Common myeloid progenitor, CD34-positive (primary cell): ENCODE data around the gene MLF2.

Experiments
- CTCF ChIA-PET: fragments of 350-600 bp; sonication (Branson Sonifier 250); formaldehyde crosslinking; loops from one replicate; lab custom pipeline; 2021; ENCODE audit warnings: antibody characterized with exemption; lab: Charles Lee
- POLR2A ChIA-PET: fragments of 350-600 bp; sonication (Branson Sonifier 250); formaldehyde crosslinking; loops from one replicate; lab custom pipeline; 2021; ENCODE audit warnings: antibody characterized with exemption; lab: Charles Lee
- DNase-seq, 3 donors: peaks; one replicate each; pipeline versions ENCODE4 v3.0.0 to v3.0.0-alpha.2; 2013
- H3K27ac ChIP-seq, 2 experiments: 1 replicate in 1 of 2; 2 replicates in 1 of 2; pipeline ENCODE4 v1.7.0; 2013; ENCODE audit warnings: inconsistent platforms in 2 of 2, low read length in 2 of 2, mild to moderate bottlenecking in 2 of 2, low read depth in 1 of 2, moderate library complexity in 1 of 2; ENCODE audit not compliant: severe bottlenecking in 2 of 2, insufficient read depth in 1 of 2, poor library complexity in 1 of 2
- H3K27me3 ChIP-seq, 5 experiments: replicated peaks in 2 of 5; 1 replicate in 3 of 5; 2 replicates in 2 of 5; pipeline versions ENCODE4 v1.6.1 to v1.7.0; 2013; ENCODE audit warnings: low read length in 4 of 5, mild to moderate bottlenecking in 2 of 5, moderate library complexity in 2 of 5, inconsistent platforms in 1 of 5; ENCODE audit not compliant: insufficient read depth in 5 of 5, control insufficient read depth in 4 of 5
- H3K36me3 ChIP-seq, 4 experiments: 1 replicate in 2 of 4; 2 replicates in 2 of 4; pipeline versions ENCODE4 v1.6.1 to v1.7.0; 2013; ENCODE audit warnings: low read length in 3 of 4, control low read depth in 1 of 4, mild to moderate bottlenecking in 1 of 4; ENCODE audit not compliant: control insufficient read depth in 4 of 4, insufficient read depth in 4 of 4
- H3K4me1 ChIP-seq, 4 experiments: 1 replicate in 3 of 4; 2 replicates in 1 of 4; pipeline versions ENCODE4 v1.6.1 to v1.7.1; 2013; ENCODE audit warnings: low read length in 3 of 4, mild to moderate bottlenecking in 3 of 4, control low read depth in 1 of 4, inconsistent platforms in 1 of 4, moderate library complexity in 1 of 4; ENCODE audit not compliant: control insufficient read depth in 4 of 4, insufficient read depth in 4 of 4; ENCODE audit errors: control extremely low read depth in 1 of 4
- H3K4me3 ChIP-seq, 7 experiments: 1 replicate in 4 of 7; 2 replicates in 3 of 7; pipeline versions ENCODE4 v1.5.1 to v1.7.0; 2013; ENCODE audit warnings: mild to moderate bottlenecking in 7 of 7, low read length in 6 of 7, moderate library complexity in 6 of 7, inconsistent platforms in 2 of 7, low read depth in 2 of 7, control low read depth in 1 of 7; ENCODE audit not compliant: insufficient read depth in 4 of 7, control insufficient read depth in 1 of 7; ENCODE audit errors: extremely low read depth in 1 of 7
- H3K9me3 ChIP-seq, 5 experiments: 1 replicate in 4 of 5; 2 replicates in 1 of 5; pipeline versions ENCODE4 v1.6.1 to v1.7.1; 2013; ENCODE audit warnings: low read length in 4 of 5, mild to moderate bottlenecking in 2 of 5, inconsistent platforms in 1 of 5, low read depth in 1 of 5, moderate library complexity in 1 of 5; ENCODE audit not compliant: control insufficient read depth in 4 of 5, insufficient read depth in 2 of 5; ENCODE audit errors: control extremely low read depth in 1 of 5
- WGBS: methylation state at CpG from one replicate; pipeline ENCODE4 v1.1.5; 2013; ENCODE audit not compliant: insufficient coverage; 5-methylcytosine and 5-hydroxymethylcytosine counted together

MLF2 gene

DNA sequence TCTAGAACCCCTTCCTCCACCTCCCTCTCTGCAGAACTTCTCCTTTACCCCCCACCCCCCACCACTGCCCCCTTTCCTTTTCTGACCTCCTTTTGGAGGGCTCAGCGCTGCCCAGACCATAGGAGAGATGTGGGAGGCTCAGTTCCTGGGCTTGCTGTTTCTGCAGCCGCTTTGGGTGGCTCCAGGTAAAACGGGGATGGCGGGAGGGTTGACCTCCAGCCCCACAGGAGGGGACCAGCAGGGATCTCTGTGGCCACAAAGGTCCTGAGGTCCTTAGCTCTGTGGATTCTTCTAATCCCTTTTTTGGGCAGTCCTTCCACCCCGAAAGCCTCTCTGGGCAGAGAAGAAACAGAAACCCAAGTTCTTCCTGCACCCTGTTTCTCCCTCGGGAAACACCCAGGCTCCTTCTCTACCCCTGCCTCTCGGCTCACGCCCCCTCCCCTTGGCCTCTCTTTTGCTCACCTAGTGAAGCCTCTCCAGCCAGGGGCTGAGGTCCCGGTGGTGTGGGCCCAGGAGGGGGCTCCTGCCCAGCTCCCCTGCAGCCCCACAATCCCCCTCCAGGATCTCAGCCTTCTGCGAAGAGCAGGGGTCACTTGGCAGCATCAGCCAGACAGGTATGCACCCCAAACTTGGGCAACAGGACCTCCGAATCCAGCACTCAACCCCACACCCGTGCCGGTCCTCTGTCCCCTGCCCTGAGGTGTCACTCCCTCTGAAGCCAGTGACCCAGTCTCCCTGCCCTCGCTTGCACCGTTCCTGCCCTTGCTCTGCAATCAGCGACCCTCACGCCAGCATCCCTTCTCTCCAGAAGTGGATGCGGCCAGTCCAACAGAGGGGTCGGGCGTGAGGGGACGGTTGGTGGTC lies 20.0 kb upstream of the MLF2 start:
- peaks cover 0 to 36% (median 5%) of the 10 kb centered on the region in 4 experiments for H3K36me3 ChIP-seq
- peaks cover 0 to 70% (median 46%) of the 10 kb centered on the region in 4 experiments for H3K4me1 ChIP-seq
- no peak overlapping the region for H3K27ac ChIP-seq
- H3K9me3 ChIP-seq: no peaks in the 10 kb centered on the region
- peak overlapping the region in 5 of 7 experiments; percentile 29 to 81 (median 59) for H3K4me3 ChIP-seq
- peaks cover 0 to 15% (median 0%) of the 10 kb centered on the region in 5 experiments for H3K27me3 ChIP-seq
- 64% methylated on average over 20 of the region's 21 CpGs for WGBS
- no peak for DNase-seq
- ChIA-PET POLR2A (interaction anchor here (0.6 to 1.5 kb wide), 2 partner anchors 9 to 20 kb away, joined by 3 to 5 read pairs; no protein-coding TSS in a partner anchor), CTCF (interaction anchor here (1.0 to 15.2 kb wide), 5 partner anchors 10 to 62 kb away, joined by 3 to 237 read pairs (median 3); partner anchors contain the start of gene MLF2)

DNA sequence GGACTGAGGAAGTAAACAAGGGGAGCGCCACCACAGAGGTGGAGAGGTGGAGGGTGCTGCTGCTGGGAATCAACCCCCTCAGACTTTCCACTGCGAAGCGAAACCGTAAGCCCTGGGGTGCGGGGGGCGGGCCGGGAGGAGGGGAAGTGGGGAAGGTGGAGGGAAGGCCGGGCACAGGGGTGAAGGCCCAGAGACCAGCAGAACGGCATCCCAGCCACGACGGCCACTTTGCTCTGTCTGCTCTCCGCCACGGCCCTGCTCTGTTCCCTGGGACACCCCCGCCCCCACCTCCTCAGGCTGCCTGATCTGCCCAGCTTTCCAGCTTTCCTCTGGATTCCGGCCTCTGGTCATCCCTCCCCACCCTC lies 19.4 kb upstream of the MLF2 start, which contains the start of gene LAG3:
Gene LAG3 (plus strand): TSS at position 190 of the 365 bp plus-strand sequence. CDS start 333 bp downstream, outside the sequence.
- peaks cover 0 to 16% (median 0%) of the 10 kb centered on the region in 5 experiments for H3K27me3 ChIP-seq
- POLR2A ChIA-PET: interaction anchor here (1.5 kb wide), 1 partner anchor 20 kb away, joined by 5 read pairs; no protein-coding TSS in a partner anchor
- H3K4me1 ChIP-seq: peaks cover 0 to 76% (median 49%) of the 10 kb centered on the region in 4 experiments
- peaks cover 0 to 34% (median 5%) of the 10 kb centered on the region in 4 experiments for H3K36me3 ChIP-seq
- DNase-seq: peak in 2 of 3 donors; percentile 52 to 56
- H3K27ac ChIP-seq: no peak within 1 kb of the TSS
- CTCF ChIA-PET: interaction anchor here (0.9 to 15.2 kb wide), 9 partner anchors 8 to 62 kb away, joined by 3 to 237 read pairs (median 3); partner anchors contain the start of gene MLF2
- H3K9me3 ChIP-seq: no peaks in the 10 kb centered on the region
- WGBS: 8% methylated on average over 13 of the region's 15 CpGs
- peak within 1 kb of the TSS in 5 of 7 experiments; percentile 29 to 81 (median 59) for H3K4me3 ChIP-seq

DNA sequence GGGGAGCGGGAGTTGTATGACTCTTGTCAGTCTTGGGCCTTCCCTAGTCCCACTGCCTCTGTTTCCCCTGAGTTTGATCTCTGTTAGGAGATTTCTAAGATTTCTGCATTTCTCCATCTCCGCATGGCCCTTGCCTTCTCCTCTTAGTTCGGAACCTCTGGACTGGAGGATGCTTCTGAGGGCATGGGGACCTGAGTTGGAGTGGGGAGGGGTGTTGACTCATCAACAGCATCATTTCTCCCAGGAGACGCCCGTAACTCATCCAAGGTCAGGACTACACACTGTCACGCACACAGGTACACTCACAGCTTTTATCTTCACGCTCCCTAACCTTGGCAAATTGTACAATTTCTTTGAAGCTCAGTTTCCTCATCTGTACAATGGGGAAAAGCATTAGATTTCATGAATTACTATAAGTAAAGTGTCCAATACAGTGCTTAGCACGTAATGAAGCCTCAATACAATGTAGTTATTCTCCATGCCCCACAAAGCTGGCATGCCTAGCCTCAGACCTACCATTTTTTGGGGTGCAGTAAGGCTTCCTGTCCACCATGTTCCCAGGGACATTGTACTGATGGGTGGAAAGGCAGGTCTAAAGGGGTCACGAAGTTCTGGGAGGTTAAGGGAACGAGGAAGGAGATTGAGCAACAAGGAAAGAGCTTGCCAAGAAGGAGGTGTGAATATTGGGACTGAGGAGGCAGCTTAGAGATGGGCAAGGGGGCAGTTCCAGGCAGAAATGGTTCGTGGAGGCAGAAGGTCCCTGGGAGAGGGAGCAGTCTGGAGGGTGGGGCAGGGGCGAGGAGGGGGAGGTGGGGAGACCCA lies 18.8 kb upstream of the MLF2 start:
- H3K36me3 ChIP-seq: peaks cover 0 to 28% (median 5%) of the 10 kb centered on the region in 4 experiments
- POLR2A ChIA-PET: interaction anchor here (1.5 kb wide), 1 partner anchor 21 kb away, joined by 5 read pairs; no protein-coding TSS in a partner anchor
- H3K27me3 ChIP-seq: peaks cover 0 to 16% (median 0%) of the 10 kb centered on the region in 5 experiments
- CTCF ChIA-PET: interaction anchor here (0.6 to 15.2 kb wide), 16 partner anchors 9 to 151 kb away, joined by 3 to 237 read pairs (median 4); partner anchors contain the start of genes MLF2 and P3H3
- DNase-seq: no peak
- peak overlapping the region in 2 of 7 experiments; percentile 5 to 81 for H3K4me3 ChIP-seq
- WGBS: 64% methylated on average over 6 of the region's 12 CpGs
- no peaks in the 10 kb centered on the region for H3K9me3 ChIP-seq
- H3K27ac ChIP-seq: no peak overlapping the region
- peaks cover 0 to 78% (median 53%) of the 10 kb centered on the region in 4 experiments for H3K4me1 ChIP-seq

DNA sequence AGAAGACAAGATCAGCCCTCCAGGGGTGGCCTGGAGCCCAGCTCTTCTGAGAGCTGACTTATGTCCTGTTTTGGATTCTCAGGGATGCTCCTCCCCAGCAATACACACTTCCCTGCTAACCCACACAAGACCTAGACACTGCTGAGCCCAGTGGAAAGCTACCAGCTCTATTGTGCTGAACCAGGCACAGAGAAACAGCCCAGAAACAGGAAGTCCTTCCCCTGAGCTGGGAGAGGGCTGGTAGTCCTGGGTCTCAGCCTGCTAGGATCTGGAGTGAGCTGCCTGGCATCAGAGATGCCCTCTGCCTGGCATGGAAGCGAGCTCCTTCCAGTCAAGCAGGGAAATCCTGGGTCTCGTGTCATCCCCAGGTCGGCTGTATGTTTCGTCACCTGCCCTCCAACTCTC lies 18.2 kb upstream of the MLF2 start:
- WGBS: 70% methylated on average over 3 of the region's 4 CpGs
- H3K4me1 ChIP-seq: peaks cover 0 to 78% (median 53%) of the 10 kb centered on the region in 4 experiments
- no peaks in the 10 kb centered on the region for H3K9me3 ChIP-seq
- peaks cover 0 to 16% (median 0%) of the 10 kb centered on the region in 5 experiments for H3K27me3 ChIP-seq
- ChIA-PET POLR2A (interaction anchor here (1.5 kb wide), 1 partner anchor 21 kb away, joined by 5 read pairs; no protein-coding TSS in a partner anchor), CTCF (interaction anchor here (0.8 to 15.2 kb wide), 16 partner anchors 7 to 150 kb away, joined by 3 to 237 read pairs (median 4); partner anchors contain the start of genes MLF2 and P3H3)
- DNase-seq: peak in 2 of 3 donors; percentile 42 to 54
- no peak overlapping the region for H3K27ac ChIP-seq
- peaks cover 0 to 22% (median 5%) of the 10 kb centered on the region in 4 experiments for H3K36me3 ChIP-seq
- peak overlapping the region in 1 of 7 experiments; percentile 8 for H3K4me3 ChIP-seq

DNA sequence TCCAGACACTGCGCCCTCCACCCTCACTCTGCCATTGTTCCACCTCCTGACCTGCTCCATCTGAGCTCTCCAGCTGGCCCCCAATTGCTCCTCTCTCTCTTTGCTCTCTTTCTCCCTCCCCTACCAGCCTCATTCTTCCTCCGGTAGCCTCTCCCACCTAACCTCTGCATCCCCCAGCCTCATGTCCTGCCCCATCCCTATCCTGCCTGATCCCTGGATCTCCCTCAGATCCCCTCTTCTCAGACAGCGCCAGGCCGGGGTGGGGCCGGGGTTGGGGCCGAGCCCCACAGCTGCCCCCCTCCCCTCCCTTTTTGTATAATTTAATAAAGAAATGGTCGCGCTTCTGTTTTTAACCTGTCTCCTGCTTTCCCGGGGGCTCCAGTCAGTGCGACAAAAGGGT lies 17.7 kb upstream of the MLF2 start:
- CTCF ChIA-PET: interaction anchor here (0.9 to 15.2 kb wide), 13 partner anchors 8 to 150 kb away, joined by 3 to 237 read pairs (median 4); partner anchors contain the start of genes MLF2 and P3H3
- POLR2A ChIA-PET: no interaction called here
- Histone ChIP-seq H3K9me3 (no peaks in the 10 kb centered on the region), H3K27ac (no peak overlapping the region), H3K4me3 (no peak overlapping the region), H3K27me3 (peaks cover 0 to 17% (median 0%) of the 10 kb centered on the region in 5 experiments), H3K36me3 (peaks cover 0 to 21% (median 5%) of the 10 kb centered on the region in 4 experiments), H3K4me1 (peaks cover 0 to 80% (median 57%) of the 10 kb centered on the region in 4 experiments)
- DNase-seq: no peak
- WGBS: 98% methylated on average over 6 of the region's 10 CpGs

DNA sequence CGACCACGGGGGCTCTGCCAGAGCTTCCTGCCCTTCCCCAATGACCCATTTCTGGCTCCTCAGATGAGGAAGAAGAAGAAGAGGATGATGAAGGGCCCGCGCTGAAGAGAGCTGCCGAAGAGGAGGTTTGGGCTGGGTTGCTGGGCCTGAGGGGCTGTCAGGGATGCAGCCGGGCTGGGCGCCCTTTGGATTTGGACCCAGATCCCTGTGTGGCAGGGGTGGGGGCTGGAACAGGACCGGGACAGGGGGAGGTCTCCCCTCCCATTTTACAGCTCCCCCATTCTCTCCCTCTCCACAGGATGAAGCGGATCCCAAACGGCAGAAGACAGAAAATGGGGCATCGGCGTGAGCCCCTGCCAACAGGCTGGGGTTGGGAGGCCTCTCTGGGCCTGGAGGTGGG lies 17.2 kb upstream of the MLF2 start:
- H3K36me3 ChIP-seq: peaks cover 0 to 16% (median 2%) of the 10 kb centered on the region in 4 experiments
- peaks cover 4 to 84% (median 62%) of the 10 kb centered on the region in 4 experiments for H3K4me1 ChIP-seq
- no CpG with 5 or more reads among the region's 12 CpGs for WGBS
- no peaks in the 10 kb centered on the region for H3K9me3 ChIP-seq
- ChIA-PET POLR2A (no interaction called here), CTCF (interaction anchor here (0.9 to 15.2 kb wide), 9 partner anchors 8 to 64 kb away, joined by 3 to 237 read pairs (median 4); partner anchors contain the start of gene MLF2)
- no peak for DNase-seq
- peaks cover 0 to 20% (median 0%) of the 10 kb centered on the region in 5 experiments for H3K27me3 ChIP-seq
- H3K27ac ChIP-seq: no peak overlapping the region
- H3K4me3 ChIP-seq: no peak overlapping the region
